Aorta (tissue), 5 donors: ENCODE results near the gene FOXS1. TPM values are rescaled to one million over a fixed set of nuclear protein-coding genes. Genes with fewer than 3 reads are reported as not detected.

Source experiments
- ATAC-seq: fragments of 200-7000 bp; cut with Tn5 transposase; one replicate; pipeline ENCODE4 v1.9.1; 2022; ENCODE audit warnings: moderate library complexity; ENCODE audit not compliant: low FRiP score
- DNase-seq, 2 donors: peaks; one replicate each; pipeline ENCODE4 v3.0.0-alpha.2; 2020
- H3K27ac ChIP-seq, 2 donors: one replicate each; pipeline ENCODE4 v1.5.1; 2013; ENCODE audit warnings: low read length in 2 of 2, mild to moderate bottlenecking in 2 of 2, moderate library complexity in 2 of 2, control low read depth in 1 of 2, inconsistent platforms in 1 of 2, low read depth in 1 of 2
- H3K27me3 ChIP-seq, 2 donors: one replicate each; pipeline ENCODE4 v1.6.1; 2013; ENCODE audit warnings: control low read depth in 1 of 2, low read length in 1 of 2, mild to moderate bottlenecking in 1 of 2, moderate library complexity in 1 of 2; ENCODE audit not compliant: insufficient read depth in 2 of 2, control insufficient read depth in 1 of 2
- H3K36me3 ChIP-seq, 2 donors: one replicate each; pipeline ENCODE4 v1.6.1; 2013; ENCODE audit warnings: control low read depth in 1 of 2, low read length in 1 of 2, mild to moderate bottlenecking in 1 of 2; ENCODE audit not compliant: insufficient read depth in 2 of 2, control insufficient read depth in 1 of 2
- H3K4me1 ChIP-seq, 2 donors: one replicate each; pipeline ENCODE4 v1.6.1; 2013; ENCODE audit warnings: low read length in 2 of 2, control low read depth in 1 of 2, mild to moderate bottlenecking in 1 of 2, moderate library complexity in 1 of 2; ENCODE audit not compliant: insufficient read depth in 2 of 2, control insufficient read depth in 1 of 2
- H3K4me3 ChIP-seq, 2 donors: one replicate each; pipeline ENCODE4 v1.5.1; 2013; ENCODE audit warnings: low read length in 2 of 2, control low read depth in 1 of 2, mild to moderate bottlenecking in 1 of 2
- H3K9me3 ChIP-seq: one replicate; pipeline ENCODE4 v1.6.1; 2013; ENCODE audit warnings: mild to moderate bottlenecking, low read length; ENCODE audit not compliant: control insufficient read depth
- WGBS, 2 donors: extraction: QIAGEN DNeasy Blood & Tissue Kit; methylation state at CpG; one replicate each; pipeline ENCODE4 v1.1.7; 2013; 5-methylcytosine and 5-hydroxymethylcytosine counted together
- intact Hi-C, 2 donors: fragments of 100-400 bp; cut with DNase I; formaldehyde crosslinking; loops; one replicate each; pipeline versions ENCODE4 v1.14.2 to v1.15.0; 2022
- polyA plus RNA-seq, 2 donors: library from polyadenylated mRNA; stranded (reverse); fragments of 200-250 nt; gene quantifications; one replicate each; pipeline ENCODE4 v1.2.3, GENCODE V29; 2013
- total RNA-seq, 2 donors: library from RNA; stranded (reverse); fragmentation: NEBNext Ultra II Directional; extraction: Animal tissue kit (Norgen Biotek cat#: 25700); gene quantifications; one replicate each; pipeline ENCODE4 v1.2.1, GENCODE V29; 2021
- donor health status: healthy with polysubstance abuse.
- donor health status: Bipolar disorder and iron deficiency.
- donor health status: DM: no; HTN: no; CAD: no.
- donor health status: DM: no; HTN: no; CAD: no.
- donor health status: DM: yes; HTN: yes; CAD: no.

FOXS1 gene
- total and polyA plus RNA-seq, 4 donors = 10.0 to 76.4 (median 15.8) TPM

GRCh38 chr20:31808481-31808880 is 36.9 kb downstream of the FOXS1 start:
- H3K9me3 ChIP-seq = no peaks in the 10 kb centered on the region
- no peaks in the 10 kb centered on the region for H3K36me3 ChIP-seq
- H3K27me3 ChIP-seq = no peaks in the 10 kb centered on the region
- H3K27ac ChIP-seq = no peak overlapping the region
- 82 to 85% methylated on average over 3 of the region's 3 CpGs for WGBS, 2 donors
- intact Hi-C loops = loop anchor here in 1 of 2 donors (10.0 kb wide), 1 partner anchor 154 kb away; no protein-coding TSS in a partner anchor
- H3K4me3 ChIP-seq = no peak overlapping the region
- DNase-seq (no peak), ATAC-seq (no peak)
- peaks cover 5 to 7% of the 10 kb centered on the region in 2 donors for H3K4me1 ChIP-seq

GRCh38 chr20:31806564-31807355 is 38.6 kb downstream of the FOXS1 start:
- 24 to 31% methylated on average over 8 of the region's 8 CpGs for WGBS, 2 donors
- H3K36me3 ChIP-seq = no peaks in the 10 kb centered on the region
- H3K4me3 ChIP-seq = no peak overlapping the region
- H3K27ac ChIP-seq = peak overlapping the region in 1 of 2 donors; percentile 67
- H3K9me3 ChIP-seq = no peaks in the 10 kb centered on the region
- no peak for DNase-seq
- peaks cover 2 to 5% of the 10 kb centered on the region in 2 donors for H3K4me1 ChIP-seq
- no peaks in the 10 kb centered on the region for H3K27me3 ChIP-seq
- peak; percentile 27 for ATAC-seq
- intact Hi-C loops = loop anchor here in 1 of 2 donors (10.0 kb wide), 1 partner anchor 152 kb away; no protein-coding TSS in a partner anchor

DNA sequence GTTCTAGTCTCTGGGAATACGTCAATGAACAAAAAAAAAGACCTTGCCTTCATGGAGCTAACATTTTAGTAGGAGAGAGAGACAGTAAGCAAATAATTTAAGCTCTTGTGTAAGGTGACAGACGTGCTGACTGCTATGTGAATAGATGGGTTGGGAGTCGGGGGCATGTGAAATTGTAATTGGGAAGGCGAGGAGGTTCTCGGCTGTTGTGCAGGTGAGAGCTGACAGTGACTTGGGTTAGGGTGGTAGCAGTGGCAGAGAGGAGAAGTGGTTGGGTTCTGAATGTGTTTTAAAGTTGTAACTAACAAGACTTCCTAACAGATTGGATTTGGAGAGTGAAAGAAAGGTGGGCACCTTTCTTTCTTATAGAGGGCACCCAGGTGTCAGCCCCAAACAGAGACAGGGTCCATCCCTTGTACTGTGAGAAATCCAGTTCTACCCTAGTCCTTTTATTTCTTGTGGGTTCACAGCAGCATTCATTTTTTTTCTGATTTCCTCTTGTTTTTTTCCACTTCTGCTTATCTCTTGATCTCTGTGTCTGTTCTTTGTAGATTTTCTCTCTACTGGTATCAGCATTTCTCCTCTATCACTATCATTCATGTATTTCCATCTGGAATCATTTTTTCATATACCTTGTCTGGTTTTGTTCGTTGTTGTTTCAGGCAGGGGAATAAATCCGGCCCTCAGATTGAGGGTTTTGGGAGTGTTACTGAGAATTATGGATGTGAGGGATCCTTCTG is 41.7 kb downstream of the FOXS1 start:
- WGBS, 2 donors = 88 to 90% methylated on average over 7 of the region's 7 CpGs
- H3K4me3 ChIP-seq = no peak overlapping the region
- intact Hi-C loops = loop anchor here in 1 of 2 donors (10.0 kb wide), 1 partner anchor 149 kb away; no protein-coding TSS in a partner anchor
- H3K9me3 ChIP-seq = no peaks in the 10 kb centered on the region
- H3K36me3 ChIP-seq = no peaks in the 10 kb centered on the region
- no peak overlapping the region for H3K27ac ChIP-seq
- no peaks in the 10 kb centered on the region for H3K27me3 ChIP-seq
- no peak for ATAC-seq
- no peak for DNase-seq
- H3K4me1 ChIP-seq = peaks cover 0 to 2% of the 10 kb centered on the region in 2 donors

DNA sequence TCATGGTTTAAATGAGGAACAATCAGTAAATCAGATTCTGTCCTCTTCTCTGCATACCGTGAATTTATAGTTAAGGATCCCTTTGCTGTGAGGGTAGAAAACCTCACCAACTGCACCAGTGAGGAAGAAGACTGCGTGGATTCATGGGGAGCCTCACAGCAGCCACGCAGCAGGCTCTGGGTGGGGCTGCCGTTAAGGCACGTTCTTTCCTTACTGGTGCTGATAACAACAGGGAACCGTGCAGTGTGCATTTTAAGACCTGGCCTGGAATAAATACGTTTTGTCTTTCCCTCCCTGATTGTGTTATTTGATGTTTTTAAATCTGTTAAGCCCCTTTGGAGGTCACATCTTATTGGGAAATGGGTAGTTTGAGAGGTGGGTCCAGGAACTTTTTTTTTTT is 43.9 kb downstream of the FOXS1 start:
- Histone ChIP-seq H3K27ac (no peak overlapping the region), H3K36me3 (no peaks in the 10 kb centered on the region), H3K27me3 (no peaks in the 10 kb centered on the region), H3K4me1 (no peaks in the 10 kb centered on the region), H3K4me3 (no peak overlapping the region), H3K9me3 (no peaks in the 10 kb centered on the region)
- no peak for ATAC-seq
- intact Hi-C loops = loop anchor here in 1 of 2 donors (10.0 kb wide), 1 partner anchor 147 kb away; no protein-coding TSS in a partner anchor
- no peak for DNase-seq
- 86 to 90% methylated on average over 7 of the region's 7 CpGs for WGBS, 2 donors

GRCh38 chr20:31797364-31797763 is 48.0 kb downstream of the FOXS1 start:
- Histone ChIP-seq H3K36me3 (no peaks in the 10 kb centered on the region), H3K4me1 (no peaks in the 10 kb centered on the region), H3K27ac (no peak overlapping the region), H3K9me3 (no peaks in the 10 kb centered on the region), H3K27me3 (no peaks in the 10 kb centered on the region), H3K4me3 (no peak overlapping the region)
- DNase-seq = no peak
- intact Hi-C loops = no loop called here
- WGBS, 2 donors = 76% methylated on average over 3 of the region's 3 CpGs
- no peak for ATAC-seq

Other genes with a start within 250 kb of the FOXS1 start
- gene ID1, start 240.3 kb downstream of the FOXS1 start, total RNA-seq = 100 to 1,000 TPM; 170 to 396 TPM
- gene ID1, start 240.3 kb downstream of the FOXS1 start, polyA plus RNA-seq = 100 to 1,000 TPM; 163 to 382 TPM
- gene COX4I2, start 207.7 kb downstream of the FOXS1 start, total RNA-seq = 1 to 10 TPM; 5.2 to 9.5 TPM
- 1 to 10 TPM in 1 of 2 donors, not detected in 1; 2.0 TPM for gene COX4I2, start 207.7 kb downstream of the FOXS1 start, polyA plus RNA-seq
- gene BCL2L1, start 122.7 kb downstream of the FOXS1 start, total RNA-seq = 100 to 1,000 TPM in 1 of 2 donors, 10 to 100 TPM in 1; 69.1 to 107 TPM
- gene BCL2L1, start 122.7 kb downstream of the FOXS1 start, polyA plus RNA-seq = 100 to 1,000 TPM; 103 to 104 TPM
- gene TPX2, start 106.3 kb downstream of the FOXS1 start, total RNA-seq = 1 to 10 TPM in 1 of 2 donors, under 1 TPM in 1; 0.75 to 2.1 TPM
- 1 to 10 TPM; 1.6 to 5.4 TPM for gene TPX2, start 106.3 kb downstream of the FOXS1 start, polyA plus RNA-seq
- gene MYLK2, start 26.2 kb downstream of the FOXS1 start, total RNA-seq = under 1 TPM in 1 of 2 donors, not detected in 1; 0.30 TPM
- 1 to 10 TPM in 1 of 2 donors, not detected in 1; 8.1 TPM for gene MYLK2, start 26.2 kb downstream of the FOXS1 start, polyA plus RNA-seq
- gene DUSP15, start 24.9 kb upstream of the FOXS1 start, total RNA-seq = 1 to 10 TPM; 2.4 to 4.7 TPM
- gene DUSP15, start 24.9 kb upstream of the FOXS1 start, polyA plus RNA-seq = 10 to 100 TPM in 1 of 2 donors, 1 to 10 TPM in 1; 2.6 to 31.7 TPM
- under 1 TPM; 0.19 to 0.81 TPM for gene TTLL9, start 25.0 kb upstream of the FOXS1 start, total RNA-seq
- under 1 TPM in 1 of 2 donors, not detected in 1; 0.61 TPM for gene TTLL9, start 25.0 kb upstream of the FOXS1 start, polyA plus RNA-seq
- 1 to 10 TPM; 5.6 to 8.6 TPM for gene PDRG1, start 106.4 kb upstream of the FOXS1 start, total RNA-seq
- gene PDRG1, start 106.4 kb upstream of the FOXS1 start, polyA plus RNA-seq = 10 to 100 TPM; 15.1 to 15.8 TPM
- gene XKR7, start 122.5 kb upstream of the FOXS1 start, total RNA-seq = not detected
- gene XKR7, start 122.5 kb upstream of the FOXS1 start, polyA plus RNA-seq = under 1 TPM in 1 of 2 donors, not detected in 1; 0.13 TPM
- gene CCM2L, start 164.8 kb upstream of the FOXS1 start, total RNA-seq = 10 to 100 TPM in 1 of 2 donors, 1 to 10 TPM in 1; 7.4 to 11.0 TPM
- gene CCM2L, start 164.8 kb upstream of the FOXS1 start, polyA plus RNA-seq = 1 to 10 TPM in 1 of 2 donors, under 1 TPM in 1; 0.88 to 1.7 TPM
- 10 to 100 TPM; 19.9 to 28.6 TPM for gene HCK, start 206.6 kb upstream of the FOXS1 start, total RNA-seq
- 10 to 100 TPM in 1 of 2 donors, 1 to 10 TPM in 1; 4.0 to 20.7 TPM for gene HCK, start 206.6 kb upstream of the FOXS1 start, polyA plus RNA-seq